HG03575 (cell line): ENCODE results near the gene HBQ1.
"Not testable (repeated sequence)": the region's sequence is repeated elsewhere in the genome, so short reads cannot be mapped to it uniquely, and the experiment has no call there.

ENCODE experiments used
- ATAC-seq: cut with Tn5 transposase; IDR thresholded peaks from one replicate; pipeline ENCODE4 v1.9.1; 2021; ENCODE audit not compliant: unreplicated experiment, insufficient number of reproducible peaks, low FRiP score; ENCODE audit errors: extremely low read depth

HBQ1 gene

GRCh38 chr16:173211-173854, 6.9 kb upstream of the HBQ1 start:
- not testable (repeated sequence) for ATAC-seq

- not testable (repeated sequence) for ATAC-seq
These were observed 6.1 kb upstream of the HBQ1 start for GRCh38 chr16:173928-174769.

GRCh38 chr16:175011-175949, 5.0 kb upstream of the HBQ1 start:
- ATAC-seq, result no peak

- ATAC-seq, result not testable (repeated sequence)
These were observed 4.3 kb upstream of the HBQ1 start for GRCh38 chr16:176006-176405.

- not testable (repeated sequence) for ATAC-seq
These were observed 3.5 kb upstream of the HBQ1 start, which contains the start of gene HBA1 for GRCh38 chr16:176477-177382. Gene HBA1, plus strand, starts transcription at chr16:176680. Its CDS starts 37 bp downstream, at chr16:176717.

- no peak for ATAC-seq
These were observed 2.9 kb upstream of the HBQ1 start for GRCh38 chr16:177394-177822.

- no peak for ATAC-seq
These were observed 2.1 kb upstream of the HBQ1 start for GRCh38 chr16:177981-178667.

GRCh38 chr16:178668-179015, 1.6 kb upstream of the HBQ1 start:
- no peak for ATAC-seq

- no peak for ATAC-seq
These were observed 807 bp upstream of the HBQ1 start for GRCh38 chr16:179211-180092.

- ATAC-seq, result no peak
These were observed 664 bp downstream of the HBQ1 start for GRCh38 chr16:180681-181564.

- no peak for ATAC-seq
These were observed 1.3 kb downstream of the HBQ1 start for GRCh38 chr16:181565-182021.

GRCh38 chr16:183005-183404, 2.7 kb downstream of the HBQ1 start:
- no peak for ATAC-seq

- no peak for ATAC-seq
These were observed 5.0 kb downstream of the HBQ1 start for GRCh38 chr16:185213-185612.

GRCh38 chr16:185691-186090, 5.4 kb downstream of the HBQ1 start:
- no peak for ATAC-seq

GRCh38 chr16:187330-187729, 7.1 kb downstream of the HBQ1 start:
- no peak for ATAC-seq

GRCh38 chr16:188674-189073, 8.4 kb downstream of the HBQ1 start:
- no peak for ATAC-seq
